HG03521 (cell line): ENCODE measurements around the gene SMIM10L2A.
A peak's percentile ranks its signal among the peaks of the same experiment; 100 is the strongest.
"Not testable (repeated sequence)": the region's sequence is repeated elsewhere in the genome, so short reads cannot be mapped to it uniquely, and the experiment has no call there.

Source experiments
- ATAC-seq: cut with Tn5 transposase; IDR thresholded peaks from one replicate; pipeline ENCODE4 v1.9.1; 2021; ENCODE audit warnings: mild to moderate bottlenecking, moderate library complexity; ENCODE audit not compliant: unreplicated experiment

Gene SMIM10L2A

DNA sequence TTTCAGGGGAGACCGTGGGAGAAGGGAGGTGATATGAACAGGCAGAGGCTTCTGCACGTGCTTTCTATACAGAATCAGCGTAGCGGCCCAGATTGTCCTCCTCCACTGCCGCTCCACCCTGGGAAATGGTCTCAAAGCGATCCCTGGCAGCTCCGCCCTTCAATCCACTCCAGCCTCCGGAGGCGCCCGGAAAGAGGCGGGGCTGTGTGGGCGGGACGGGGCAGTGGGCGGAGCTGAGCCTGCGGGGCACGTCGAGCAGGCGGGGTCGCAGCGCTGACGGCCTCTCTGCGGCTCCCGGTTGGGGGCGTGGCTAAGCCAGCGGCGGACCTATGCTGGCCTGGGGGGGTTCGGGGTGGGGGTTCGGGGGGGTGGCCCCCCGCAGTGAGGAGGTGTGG lies 210 bp upstream of the SMIM10L2A start:
- peak; percentile 84 for ATAC-seq

DNA sequence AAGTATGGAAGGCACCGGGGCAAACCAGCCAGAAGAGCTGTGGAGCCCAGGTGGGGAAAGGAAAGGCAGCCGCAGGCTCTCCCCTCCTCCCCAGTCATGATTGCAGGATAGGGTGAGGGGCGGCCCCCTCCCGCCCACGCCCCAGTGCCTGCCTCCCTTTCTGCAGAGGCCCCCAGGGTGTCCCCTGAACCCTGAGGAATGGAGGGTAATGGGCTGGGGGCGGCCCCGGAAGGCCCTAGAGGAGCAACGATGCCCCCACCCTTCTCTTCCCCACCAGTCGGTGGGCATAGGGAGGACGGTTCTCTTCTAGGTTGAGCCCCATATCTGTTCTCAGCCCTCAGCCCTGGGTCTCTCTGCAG lies 1.0 kb downstream of the SMIM10L2A start:
- not testable (repeated sequence) for ATAC-seq

DNA sequence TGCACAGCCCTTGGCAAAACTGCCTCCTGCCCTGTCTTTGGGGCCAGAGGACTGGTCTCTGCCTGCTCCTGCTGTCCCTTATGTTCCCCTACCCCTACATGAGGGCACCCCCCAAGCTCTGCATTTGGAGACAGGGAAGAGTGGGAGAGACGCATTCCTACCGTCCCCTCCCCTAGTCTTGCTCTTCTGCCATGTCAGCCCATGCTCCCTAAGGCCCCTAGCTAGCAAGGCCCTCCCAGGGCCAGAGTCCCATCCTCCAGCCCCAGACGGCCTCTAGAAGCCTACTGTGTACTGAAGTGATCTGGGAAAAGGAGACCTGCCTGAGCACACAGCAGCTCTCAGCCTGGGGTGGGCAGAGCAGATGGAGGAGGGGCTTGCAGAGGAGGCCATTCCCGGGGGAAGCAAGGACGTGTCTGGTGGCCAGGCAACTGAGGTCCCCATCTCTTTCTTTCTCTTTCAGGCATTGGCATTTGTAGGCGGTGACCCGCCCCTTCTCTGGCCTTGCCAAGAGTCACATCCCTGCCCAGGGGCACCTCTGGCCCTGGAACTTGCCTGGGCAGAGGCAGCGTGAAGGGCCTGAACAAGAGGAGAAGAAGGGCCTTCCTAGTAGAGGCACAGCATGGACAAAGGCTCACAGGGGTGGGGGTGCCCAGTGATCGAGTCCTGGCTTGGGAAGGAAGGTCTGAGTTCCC lies 1.6 kb downstream of the SMIM10L2A start:
- ATAC-seq = not testable (repeated sequence)

DNA sequence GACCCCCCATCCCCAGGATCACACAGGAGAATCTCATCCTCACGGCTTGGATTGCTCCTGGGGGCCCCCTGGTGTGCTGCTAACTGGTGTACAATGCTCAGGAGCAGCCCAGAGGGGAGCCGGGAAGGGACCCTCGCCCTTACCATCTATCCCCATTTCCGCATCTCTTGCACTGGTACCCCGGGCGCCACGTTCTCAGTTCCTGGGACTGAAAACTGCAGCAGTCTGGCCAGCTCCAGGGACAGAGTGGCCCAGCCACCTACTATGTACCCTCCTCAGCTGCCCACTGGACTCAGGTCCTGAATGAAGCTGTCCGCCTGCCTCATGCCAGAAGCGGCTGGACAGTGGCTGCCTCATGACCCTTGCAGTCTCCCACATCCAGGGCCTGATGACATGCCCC lies 2.7 kb downstream of the SMIM10L2A start:
- no peak for ATAC-seq

DNA sequence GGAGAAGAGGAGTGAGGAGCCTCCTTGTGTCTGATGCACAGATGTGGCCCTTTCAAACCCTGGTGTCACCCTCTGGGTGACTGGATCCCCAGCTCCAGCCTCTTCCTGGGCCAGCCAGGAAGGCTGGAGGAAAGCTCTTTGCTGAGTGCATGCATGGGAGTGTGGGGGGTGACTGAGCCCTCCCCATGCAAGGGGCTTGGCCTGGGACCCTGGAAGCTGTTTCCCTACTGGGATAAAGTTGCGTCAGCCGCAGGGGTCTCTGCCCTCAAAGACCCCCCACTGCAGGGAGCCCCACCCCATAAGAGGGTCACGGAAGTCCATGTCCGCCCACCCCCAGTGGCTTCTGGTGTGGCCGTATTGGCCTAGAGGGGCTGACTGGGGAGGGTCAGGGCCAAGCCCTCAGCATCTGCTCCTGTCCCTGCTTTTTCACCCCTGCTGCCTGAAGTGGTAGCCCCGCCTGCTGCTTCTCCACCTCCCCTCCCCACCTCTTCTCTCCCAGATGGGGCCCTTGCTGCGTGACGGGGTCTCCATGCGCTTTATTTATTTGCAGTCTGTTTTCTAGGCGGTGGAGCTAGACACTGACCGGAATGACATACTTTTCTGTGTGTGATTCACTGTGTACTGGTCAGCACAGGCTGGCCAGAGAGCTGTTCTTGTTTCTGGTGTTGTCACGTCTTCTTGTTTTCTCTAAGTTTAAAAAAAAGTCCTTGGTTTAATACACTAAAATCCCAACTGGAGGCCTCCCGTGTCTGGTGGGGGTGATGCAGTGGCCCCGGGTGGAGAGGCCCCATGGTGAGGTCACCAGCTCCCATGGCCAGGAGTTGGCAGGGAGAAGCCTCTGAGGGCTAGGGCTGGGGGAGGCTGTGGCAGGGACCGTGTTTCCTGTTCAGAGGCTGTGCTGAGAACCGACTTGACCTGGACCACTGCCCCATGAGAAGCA lies 3.6 kb downstream of the SMIM10L2A start:
- ATAC-seq = no peak

DNA sequence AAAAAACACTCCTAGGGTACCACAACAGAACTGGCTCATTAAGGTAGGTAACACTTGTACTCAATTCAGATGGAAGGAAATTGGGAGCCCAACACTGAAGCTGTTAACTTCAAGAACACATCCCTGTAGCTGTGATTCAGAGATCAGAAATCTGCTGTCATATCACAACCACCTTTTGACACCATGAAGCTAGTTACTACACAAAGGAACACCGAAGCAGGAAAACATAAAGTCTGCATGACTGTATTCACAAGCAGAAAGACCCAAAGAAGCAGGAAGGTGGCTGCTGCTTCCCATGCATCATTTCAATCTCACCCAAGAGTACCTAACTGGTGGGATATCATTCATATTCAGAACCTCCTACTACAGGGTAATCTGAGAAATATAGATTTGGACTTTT lies 7.7 kb downstream of the SMIM10L2A start:
- no peak for ATAC-seq

DNA sequence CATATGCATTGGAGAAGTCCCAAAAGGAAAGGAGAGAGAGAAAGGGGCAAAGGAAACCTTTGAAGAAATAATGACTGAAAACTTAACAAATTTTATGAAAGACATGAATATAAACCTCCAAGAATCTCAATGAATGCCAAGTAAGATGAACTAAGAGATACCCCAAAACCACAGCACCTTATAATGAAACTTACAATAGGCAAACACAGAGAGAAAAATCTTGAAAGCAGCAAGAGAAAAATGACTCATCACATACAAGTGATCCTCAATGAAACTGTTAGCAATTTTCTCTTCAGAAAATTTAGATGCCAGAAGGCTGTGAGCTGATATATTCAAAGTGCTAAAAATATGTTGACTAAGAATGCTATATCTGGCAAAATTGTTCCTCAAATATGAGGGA lies 10.1 kb downstream of the SMIM10L2A start:
- no peak for ATAC-seq

DNA sequence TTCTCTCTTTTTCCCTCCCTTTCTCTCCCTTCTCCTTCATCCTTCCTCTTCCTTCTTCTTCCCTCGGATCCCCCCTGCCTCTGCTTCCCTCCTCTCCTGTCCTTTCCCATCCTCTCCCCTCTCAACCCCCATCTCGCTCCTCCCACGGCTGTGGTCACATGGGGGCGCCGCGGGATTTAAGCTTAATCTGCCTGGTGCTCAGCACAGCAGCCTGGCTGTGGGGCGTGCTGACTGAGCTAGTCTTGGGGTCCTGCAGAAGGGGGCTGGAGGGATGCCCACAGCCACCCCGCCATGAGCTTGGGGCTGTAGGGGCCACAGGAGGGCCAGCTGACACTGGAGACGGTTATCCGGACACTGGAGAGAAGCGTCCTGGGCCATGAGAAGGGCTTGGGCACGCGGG lies 10.7 kb downstream of the SMIM10L2A start:
- ATAC-seq = no peak

DNA sequence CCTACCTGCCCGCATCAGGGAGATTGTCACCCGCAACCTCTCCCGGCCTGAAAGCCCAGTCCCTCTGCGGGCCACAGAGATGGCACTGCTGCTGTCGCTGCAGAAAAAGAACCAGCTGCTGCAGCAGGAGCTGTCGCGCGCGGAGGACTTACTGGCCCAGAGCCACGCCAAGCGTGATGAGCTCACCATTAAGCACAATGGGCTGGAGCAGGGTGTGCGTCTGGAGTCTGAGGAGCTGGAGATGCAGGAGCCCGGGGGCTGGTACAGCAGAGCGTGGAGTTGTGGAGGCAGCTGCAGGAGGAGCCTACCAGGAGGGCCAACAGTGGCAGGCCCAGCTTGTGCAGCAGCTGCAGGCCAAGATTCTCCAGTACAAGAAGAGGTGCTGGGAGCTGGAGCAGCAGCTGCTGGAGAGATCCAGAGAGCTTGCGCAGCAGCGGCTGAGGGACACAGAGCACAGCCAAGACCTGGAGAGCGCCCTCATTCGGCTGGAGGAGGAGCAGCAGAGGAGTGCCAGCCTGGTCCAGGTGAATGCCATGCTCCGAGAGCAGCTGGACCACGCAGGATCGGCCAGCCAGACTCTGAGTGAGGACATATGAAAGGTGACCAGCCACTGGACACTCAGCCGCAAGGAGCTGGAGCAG lies 11.3 kb downstream of the SMIM10L2A start:
- no peak for ATAC-seq

DNA sequence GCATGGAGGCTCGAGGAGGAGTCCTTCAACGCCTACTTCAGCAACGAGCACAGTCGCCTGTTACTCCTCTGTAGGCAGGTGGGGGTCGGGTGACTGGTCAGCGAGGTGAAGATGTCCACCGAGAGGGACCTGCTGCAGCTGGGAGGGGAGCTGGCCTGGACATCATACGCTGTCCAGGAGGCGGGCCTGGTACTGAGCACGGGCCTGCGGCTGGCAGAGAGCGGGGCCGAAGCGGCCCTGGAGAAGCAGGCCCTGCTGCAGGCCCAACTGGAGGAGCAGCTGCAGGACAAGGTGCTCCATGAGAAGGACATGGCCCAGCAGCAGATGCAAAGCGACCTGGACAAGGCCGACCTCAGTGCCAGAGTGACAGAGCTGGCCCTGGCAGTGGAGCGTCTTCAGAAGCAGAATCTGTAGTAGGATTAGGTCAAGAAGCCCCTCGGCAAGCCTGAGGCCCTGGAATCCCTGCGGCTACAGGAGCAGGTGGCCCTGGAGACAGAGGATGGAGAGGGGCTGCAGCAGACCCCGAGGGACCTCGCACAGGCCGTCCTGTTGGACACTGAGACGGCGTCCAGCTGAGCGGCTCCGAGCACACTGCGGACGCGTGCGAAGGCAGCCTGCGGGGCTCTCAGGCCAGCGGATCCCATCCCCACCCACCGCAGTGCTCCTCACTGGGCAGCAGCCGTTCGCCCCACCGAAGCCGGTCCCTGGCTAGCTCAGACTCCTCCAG lies 11.9 kb downstream of the SMIM10L2A start:
- no peak for ATAC-seq

DNA sequence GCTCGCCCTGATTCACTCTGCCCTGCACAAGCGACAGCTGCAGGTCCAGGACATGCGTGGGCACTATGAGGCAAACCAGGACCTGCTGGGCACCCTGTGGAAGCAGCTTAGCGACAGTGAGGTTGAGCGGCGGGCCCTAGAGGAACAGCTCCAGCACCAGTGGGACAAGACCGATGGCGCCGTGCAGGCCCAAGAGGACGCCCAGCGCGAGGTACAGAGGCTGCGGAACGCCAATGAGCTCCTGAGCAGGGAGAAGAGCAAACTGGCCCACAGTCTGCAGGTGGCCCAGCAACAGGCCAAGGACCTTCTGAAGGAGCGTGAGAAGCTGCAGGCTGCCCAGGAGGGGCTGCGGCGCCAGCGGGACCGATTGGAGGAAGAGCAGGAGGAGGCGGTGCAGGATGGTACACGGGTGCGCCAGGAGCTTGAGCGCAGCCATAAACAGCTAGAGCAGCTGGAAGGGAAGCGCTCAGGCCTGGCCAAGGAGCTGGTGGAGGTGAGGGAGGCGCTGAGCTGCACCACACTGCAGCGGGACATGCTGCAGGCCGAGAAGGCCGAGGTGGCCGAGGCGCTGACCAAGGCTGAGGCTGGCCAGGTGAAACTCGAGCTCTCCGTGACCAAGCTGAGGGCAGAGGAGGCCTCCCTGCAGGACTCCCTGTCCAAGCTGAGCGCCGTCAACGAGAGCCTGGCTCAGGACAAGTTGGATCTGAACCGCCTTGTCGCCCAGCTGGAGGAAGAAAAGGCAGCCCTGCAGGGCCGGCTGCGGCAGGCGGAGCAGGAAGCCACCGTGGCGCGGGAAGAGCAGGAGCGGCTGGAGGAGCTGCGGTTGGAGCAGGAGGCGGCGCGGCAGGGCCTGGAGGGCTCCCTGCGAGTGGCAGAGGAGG lies 12.8 kb downstream of the SMIM10L2A start:
- no peak for ATAC-seq

DNA sequence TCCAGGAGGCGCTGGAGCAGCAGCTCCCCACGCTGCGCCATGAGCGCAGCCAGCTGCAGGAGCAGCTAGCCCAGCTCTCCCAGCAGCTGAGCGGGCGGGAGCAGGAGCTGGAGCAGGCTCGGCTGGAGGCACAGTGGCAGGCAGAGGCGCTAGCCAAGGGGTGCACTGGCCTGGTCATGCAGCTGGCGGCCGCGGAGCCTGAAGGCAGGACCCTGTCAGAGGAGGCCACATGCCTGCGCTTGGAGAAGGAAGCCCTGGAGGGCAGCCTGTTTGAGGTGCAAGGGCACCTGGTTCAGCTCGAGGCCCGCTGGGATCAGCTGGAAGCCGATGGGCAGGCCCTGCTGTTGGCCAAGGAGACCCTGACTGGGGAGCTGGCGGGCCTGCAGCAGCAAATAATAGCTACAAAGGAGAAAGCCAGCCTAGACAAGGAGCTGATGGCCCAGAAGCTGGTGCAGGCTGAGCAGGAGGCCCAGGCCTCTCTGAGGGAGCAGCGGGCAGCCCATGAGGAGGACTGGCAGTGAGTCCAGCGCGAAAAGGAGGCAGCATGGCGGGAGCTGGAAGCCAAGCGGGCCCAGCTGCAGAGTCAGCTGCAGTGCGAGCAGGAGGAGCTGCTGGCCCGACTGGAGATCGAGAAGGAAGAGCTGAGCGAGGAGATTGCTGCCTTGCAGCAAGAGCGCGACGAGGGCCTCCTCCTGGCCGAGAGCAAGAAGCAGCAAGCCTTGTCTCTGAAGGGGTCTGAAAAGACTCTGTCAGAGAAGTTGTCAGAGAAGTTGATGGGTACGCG lies 13.6 kb downstream of the SMIM10L2A start:
- ATAC-seq = no peak

DNA sequence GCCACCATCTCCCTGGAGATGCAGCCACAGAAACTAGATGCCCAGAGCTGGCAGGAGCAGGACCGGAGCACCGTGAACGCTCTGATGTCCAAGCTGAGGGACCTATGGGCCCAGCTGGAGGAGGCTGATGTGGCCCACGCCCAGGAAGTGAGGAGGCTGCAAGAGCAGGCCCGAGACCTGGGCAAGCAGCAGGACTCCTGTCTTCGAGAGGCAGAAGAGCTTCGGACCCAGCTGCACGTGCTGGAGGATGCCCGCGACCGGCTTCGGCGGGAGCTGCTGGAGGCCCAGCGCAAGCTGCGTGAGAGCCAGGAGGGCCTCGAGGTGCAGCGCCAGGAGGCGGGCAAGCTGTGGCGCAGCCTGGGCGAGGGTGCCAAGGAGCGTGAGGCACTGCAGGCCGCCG lies 14.2 kb downstream of the SMIM10L2A start:
- ATAC-seq = no peak

DNA sequence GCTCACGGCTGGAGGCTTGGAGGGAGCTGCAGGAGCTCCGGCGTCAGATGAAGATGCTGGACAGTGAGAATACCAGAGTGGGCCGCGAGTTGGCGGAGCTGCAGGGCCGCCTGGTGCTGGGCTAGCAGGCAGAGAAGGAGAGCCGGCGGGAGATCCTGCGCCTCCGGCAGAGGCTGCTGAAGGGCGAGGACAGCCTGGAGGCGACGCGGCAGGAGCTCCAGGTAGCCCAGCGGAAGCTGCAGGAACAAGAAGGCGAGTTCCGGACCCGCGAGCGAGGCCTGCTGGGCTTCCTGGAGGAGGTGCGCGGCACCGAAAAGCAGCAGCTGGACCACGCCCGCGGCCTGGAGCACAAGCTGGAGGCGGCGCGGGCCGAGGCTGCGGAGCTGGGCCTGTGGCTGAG lies 14.7 kb downstream of the SMIM10L2A start:
- ATAC-seq = no peak

DNA sequence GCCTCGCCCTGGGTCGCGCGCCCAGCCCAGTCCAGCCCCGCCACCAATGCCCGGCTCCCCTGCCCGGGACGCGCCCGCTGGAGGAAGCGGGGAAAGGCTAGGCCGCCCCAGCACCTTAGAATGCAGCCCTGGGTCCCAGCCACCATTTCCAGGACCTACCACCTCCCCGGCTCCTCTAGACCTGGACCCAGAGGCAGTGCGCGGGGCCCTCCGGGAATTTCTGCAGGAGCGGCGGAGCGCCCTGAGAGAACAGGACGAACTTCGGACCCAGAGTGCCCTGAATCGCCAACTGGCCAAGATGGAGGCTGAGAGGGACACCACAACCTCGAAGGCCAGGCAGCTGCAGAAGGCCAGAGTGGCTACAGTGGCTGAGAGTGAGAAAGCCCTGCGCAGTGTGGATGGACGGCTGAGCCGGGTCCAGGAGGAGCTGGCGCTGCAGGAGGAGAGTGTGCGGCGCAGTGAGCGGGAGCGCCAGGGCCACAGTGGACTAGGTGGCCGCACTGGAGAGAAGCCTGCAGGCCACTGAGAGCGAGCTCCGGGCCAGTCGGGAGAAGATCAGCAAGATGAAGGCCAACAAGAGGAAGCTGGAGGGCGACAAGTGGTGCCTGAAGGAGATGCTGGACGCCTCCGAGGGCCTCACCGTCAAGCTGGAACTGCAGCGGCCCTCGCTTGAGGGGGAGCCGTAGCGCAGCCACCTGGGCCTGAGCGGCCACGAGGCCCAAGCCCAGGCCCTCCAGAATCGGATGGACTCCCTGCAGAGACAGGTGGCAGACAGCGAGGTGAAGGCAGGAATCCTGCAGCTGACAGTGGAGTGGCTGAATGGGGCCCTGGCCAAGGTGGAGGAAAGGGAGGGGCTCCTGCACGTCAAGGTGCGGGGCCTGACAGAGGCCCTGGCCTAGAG lies 15.5 kb downstream of the SMIM10L2A start:
- ATAC-seq = no peak

DNA sequence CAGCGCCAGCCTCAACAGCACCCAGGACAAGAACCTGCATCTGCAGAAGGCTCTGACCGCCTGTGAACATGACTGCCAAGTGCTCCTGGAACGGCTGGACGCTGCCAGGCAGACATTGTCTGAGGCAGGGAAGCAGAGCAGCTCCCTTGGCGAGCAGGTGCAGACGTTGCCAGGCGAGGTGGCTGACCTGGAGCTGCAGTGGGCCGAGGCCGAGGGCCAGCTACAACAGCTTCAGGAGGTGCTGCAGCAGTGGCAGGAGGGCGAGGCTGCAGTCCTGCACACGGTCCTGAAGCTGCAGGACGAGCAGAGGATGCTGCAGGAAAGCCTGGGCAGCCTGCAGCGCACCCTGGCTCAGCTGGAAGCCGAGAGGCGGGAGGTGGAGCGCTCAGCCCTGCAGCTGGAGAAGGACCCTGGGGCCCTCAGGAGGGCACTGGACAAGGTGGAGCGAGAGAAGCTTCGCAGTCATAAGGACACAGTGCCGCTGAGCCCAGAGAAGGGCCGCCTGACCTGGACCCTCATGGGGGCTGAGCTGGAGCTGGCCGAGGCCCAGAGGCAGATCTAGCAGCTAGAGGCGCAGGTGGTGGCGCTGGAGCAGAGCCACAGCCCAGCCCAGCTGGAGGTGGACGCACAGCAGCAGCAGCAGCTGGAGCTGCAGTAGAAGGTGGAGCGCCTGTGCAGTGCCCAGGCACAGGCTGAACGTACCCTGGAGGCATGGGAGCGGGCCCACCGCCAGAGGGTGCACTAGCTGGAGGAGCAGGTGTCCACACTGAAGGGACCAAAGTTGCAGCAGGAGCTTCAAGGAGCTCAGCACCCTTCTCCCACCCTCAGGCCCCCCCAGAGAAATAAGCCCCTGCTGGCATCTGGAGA lies 16.4 kb downstream of the SMIM10L2A start:
- ATAC-seq = no peak

DNA sequence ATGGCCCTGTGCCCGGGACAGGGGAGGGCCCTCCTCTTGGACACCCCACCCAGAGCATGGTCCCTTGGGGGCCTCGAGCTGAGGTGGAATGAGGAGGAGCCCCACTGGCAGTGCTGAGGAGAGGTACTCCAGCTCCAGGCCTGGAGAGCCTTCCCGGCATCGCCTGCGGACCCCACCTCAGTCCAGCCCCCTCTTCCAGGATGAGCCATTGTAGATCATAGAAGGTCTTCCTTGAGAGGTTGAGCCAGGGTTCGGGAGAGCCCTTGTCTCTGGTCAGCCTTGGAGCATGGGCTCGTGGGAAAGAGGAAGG lies 16.9 kb downstream of the SMIM10L2A start:
- no peak for ATAC-seq
